IMR-90 (cell line): ENCODE data around the gene RAD51B. TPM values are rescaled to one million over a fixed set of nuclear protein-coding genes. Genes with fewer than 3 reads are reported as not detected.

Experiments used
- ATAC-seq: fragments of 200-7000 bp; cut with Tn5 transposase; 2 replicates; pipeline ENCODE4 v1.9.1; 2020; ENCODE audit warnings: low read depth, mild to moderate bottlenecking, moderate library complexity
- BruUV-seq: library from RNA; stranded (reverse); fragments of 400-500 nt; replicated peaks from 2 replicates; lab custom pipeline; 2021; lab: Mats Ljungman, UMichigan
- CTCF ChIA-PET: fragments of 300-600 bp; formaldehyde crosslinking; extraction: SDS; loops from one replicate; lab custom pipeline; 2021; ENCODE audit warnings: antibody characterized with exemption; lab: Yijun Ruan, JAX
- POLR2A ChIA-PET: fragments of 300-600 bp; sonication (Branson Sonifier 250); formaldehyde crosslinking; loops from one replicate; lab custom pipeline; 2022; ENCODE audit warnings: antibody characterized with exemption; ENCODE audit not compliant: unreplicated experiment; lab: Charles Lee
- DNase-seq: peaks from one replicate; pipeline ENCODE4 v3.0.0; 2013
- H2AFZ ChIP-seq: replicated peaks from 2 replicates; pipeline ENCODE3; 2013; ENCODE audit warnings: low read length, mild to moderate bottlenecking; ENCODE audit not compliant: poor library complexity
- H2AK5ac ChIP-seq: 2 replicates; pipeline ENCODE4 v1.6.1; 2013; ENCODE audit warnings: low read depth, low read length, inconsistent platforms
- H2AK9ac ChIP-seq: replicated peaks from 2 replicates; pipeline ENCODE3; 2013; ENCODE audit warnings: mild to moderate bottlenecking, low read depth, low read length, moderate library complexity; ENCODE audit not compliant: poor library complexity
- H2BK120ac ChIP-seq: 2 replicates; pipeline ENCODE4 v1.6.1; 2013; ENCODE audit warnings: low read depth, low read length, inconsistent platforms
- H2BK15ac ChIP-seq: 3 replicates; pipeline ENCODE4 v1.6.1; 2013; ENCODE audit warnings: low read depth, low read length, inconsistent platforms
- H2BK20ac ChIP-seq: 2 replicates; pipeline ENCODE4 v1.6.1; 2013; ENCODE audit warnings: low read depth, mild to moderate bottlenecking, inconsistent platforms, low read length, moderate library complexity
- H2BK5ac ChIP-seq: 2 replicates; pipeline ENCODE4 v1.6.1; 2013; ENCODE audit warnings: mild to moderate bottlenecking, low read depth, low read length, inconsistent platforms; ENCODE audit not compliant: poor library complexity, severe bottlenecking
- H3K14ac ChIP-seq: replicated peaks from 2 replicates; pipeline ENCODE4 v1.6.1; 2013; ENCODE audit warnings: low read depth, low read length, inconsistent platforms
- H3K18ac ChIP-seq: 2 replicates; pipeline ENCODE4 v1.6.1; 2013; ENCODE audit warnings: low read depth, low read length, control low read depth
- H3K23ac ChIP-seq: 2 replicates; pipeline ENCODE4 v1.6.1; 2013; ENCODE audit warnings: low read depth, low read length, inconsistent platforms
- H3K27ac ChIP-seq: 2 replicates; pipeline ENCODE4 v1.5.1; 2013; ENCODE audit warnings: mild to moderate bottlenecking, control low read depth, low read length; ENCODE audit not compliant: insufficient read depth
- H3K27me3 ChIP-seq: 2 replicates; pipeline ENCODE4 v1.6.1; 2013; ENCODE audit warnings: low read length; ENCODE audit not compliant: control insufficient read depth, insufficient read depth
- H3K36me3 ChIP-seq: 2 replicates; pipeline ENCODE4 v1.6.1; 2013; ENCODE audit warnings: low read length, mixed read lengths; ENCODE audit not compliant: control insufficient read depth, insufficient read depth
- H3K4ac ChIP-seq: 2 replicates; pipeline ENCODE4 v1.6.1; 2013; ENCODE audit warnings: low read depth, low read length, inconsistent platforms
- H3K4me1 ChIP-seq: 2 replicates; pipeline ENCODE4 v1.6.1; 2013; ENCODE audit warnings: low read length, mixed read lengths; ENCODE audit not compliant: control insufficient read depth, insufficient read depth
- H3K4me2 ChIP-seq: 2 replicates; pipeline ENCODE4 v1.6.1; 2013; ENCODE audit warnings: low read depth, mild to moderate bottlenecking, control low read depth, low read length, moderate library complexity
- H3K4me3 ChIP-seq: 2 replicates; pipeline ENCODE4 v1.5.1; 2013; ENCODE audit warnings: low read depth, mild to moderate bottlenecking, control low read depth, low read length, moderate library complexity; ENCODE audit not compliant: insufficient read depth
- H3K56ac ChIP-seq: 2 replicates; pipeline ENCODE4 v1.6.1; 2013; ENCODE audit warnings: low read length, inconsistent platforms; ENCODE audit not compliant: insufficient read depth; ENCODE audit errors: extremely low read depth
- H3K79me1 ChIP-seq, 2 experiments: 2 replicates each; pipeline ENCODE4 v1.6.1; 2013; ENCODE audit warnings: low read length in 2 of 2, inconsistent platforms in 1 of 2, low read depth in 1 of 2
- H3K9ac ChIP-seq: 2 replicates; pipeline ENCODE4 v1.6.1; 2013; ENCODE audit warnings: low read depth, low read length, control low read depth
- H3K9me1 ChIP-seq: 2 replicates; pipeline ENCODE4 v1.6.1; 2013; ENCODE audit warnings: low read length, inconsistent platforms; ENCODE audit not compliant: insufficient read depth
- H3K9me3 ChIP-seq: 2 replicates; pipeline ENCODE4 v1.6.1; 2013; ENCODE audit warnings: low read length; ENCODE audit not compliant: control insufficient read depth, insufficient read depth
- H4K20me1 ChIP-seq: 2 replicates; pipeline ENCODE4 v1.6.1; 2013; ENCODE audit warnings: low read length, inconsistent platforms; ENCODE audit not compliant: insufficient read depth
- H4K5ac ChIP-seq: 2 replicates; pipeline ENCODE4 v1.6.1; 2013; ENCODE audit warnings: mild to moderate bottlenecking, low read depth, low read length, control low read depth
- H4K8ac ChIP-seq, 2 experiments: 2 replicates each; pipeline ENCODE4 v1.6.1; 2013; ENCODE audit warnings: low read depth in 2 of 2, low read length in 2 of 2, control low read depth in 1 of 2, inconsistent platforms in 1 of 2
- H4K91ac ChIP-seq: 2 replicates; pipeline ENCODE4 v1.6.1; 2013; ENCODE audit warnings: low read depth, low read length, inconsistent platforms; ENCODE audit not compliant: insufficient read depth
- CHD1 ChIP-seq: IDR thresholded peaks from 2 replicates; pipeline ENCODE4 v1.6.1; 2012; ENCODE audit warnings: low read depth, low read length, improper control_type of control experiment
- MAZ ChIP-seq: IDR thresholded peaks from 2 replicates; pipeline ENCODE4 v1.6.1; 2012; ENCODE audit warnings: low read depth, mild to moderate bottlenecking, low read length, improper control_type of control experiment, moderate library complexity, borderline replicate concordance
- RFX5 ChIP-seq: IDR thresholded peaks from 2 replicates; pipeline ENCODE4 v1.8.0; 2012; ENCODE audit warnings: low read depth, mild to moderate bottlenecking, low read length, moderate library complexity
- WGBS, 2 experiments: methylation state at CpG; one replicate each; pipeline versions ENCODE4 v1.1.5 to v1.1.7; 2013; ENCODE audit warnings: missing lambda C conversion rate in 2 of 2; ENCODE audit not compliant: insufficient read length in 1 of 2; ENCODE audit errors: extremely low coverage in 2 of 2; 5-methylcytosine and 5-hydroxymethylcytosine counted together
- dilution Hi-C: fragments of 300-500 bp; cut with HindIII; formaldehyde crosslinking; loops from one replicate; pipeline ENCODE4 v1.14.3; 2018; ENCODE audit warnings: low sequenced_read_pairs; ENCODE audit not compliant: unreplicated experiment
- in situ Hi-C: fragments of 300-500 bp; cut with MboI; formaldehyde crosslinking; loops from 3 replicates; pipeline ENCODE4 v1.14.3; 2019; ENCODE audit warnings: low sequenced_read_pairs, inconsistent platforms, mixed read lengths
- intact Hi-C: fragments of 100-400 bp; cut with micrococcal nuclease; formaldehyde crosslinking; loops from 2 replicates; pipeline ENCODE4 v1.10.0; 2022
- polyA plus RNA-seq, 3 experiments: library from polyadenylated mRNA; depleted of rRNA; stranded (reverse); fragments of >200 nt; gene quantifications; 2 replicates each; pipeline ENCODE4 v1.2.3, GENCODE V29; 2012; ENCODE audit warnings: low replicate concordance in 1 of 3
- total RNA-seq: library from RNA; depleted of rRNA; stranded (reverse); fragments of >200 nt; gene quantifications from 2 replicates; pipeline ENCODE4 v1.2.3, GENCODE V29; 2012
- TF ChIP-seq, protein P1 (sequence below): fragments of 150-350 bp; IDR thresholded peaks from 2 replicates; pipeline ENCODE4 v1.6.1; 2016; ENCODE audit warnings: low read depth, mild to moderate bottlenecking, low read length, moderate library complexity, borderline replicate concordance

The RAD51B gene
- total and polyA plus RNA-seq, 2 of the 4 experiments (the other 2 are of a cell fraction), result 5.1 to 18.8 TPM

- ATAC-seq, result no peak
- intact Hi-C loops, result loop anchor here (10.0 kb wide), 1 partner anchor 726 kb away; no protein-coding TSS in a partner anchor
- dilution Hi-C loops, result no loop called here
These were observed 269.7 kb downstream of the RAD51B start for GRCh38 chr14:68089146-68089731.

More at GRCh38 chr14:68089146-68089731, 269.7 kb downstream of the RAD51B start:
- H3K9me1 ChIP-seq, result peaks cover 7% of the 10 kb centered on the region
- peak overlapping the region; percentile 68 for H2AFZ ChIP-seq
- H3K4me3 ChIP-seq, result no peak overlapping the region
- in situ Hi-C loops, result no loop called here
- peak overlapping the region; percentile 53; the same call in 1 of the 2 replicates for H2BK120ac ChIP-seq
- peak overlapping the region; percentile 11 for H2BK20ac ChIP-seq
- H4K8ac ChIP-seq, result peak overlapping the region; percentile 37 to 47
- no peaks in the 10 kb centered on the region for H3K36me3 ChIP-seq
- H3K79me1 ChIP-seq, result 0 out of 4 replicates have a peak, but pooled peaks cover 0 to 4% of the 10 kb centered on the region in 2 experiments
- H3K4me2 ChIP-seq, result peak overlapping the region; percentile 57; the same call in 1 of the 2 replicates
- 80% methylated on average over 1 of the region's 5 CpGs; no CpG with 5 or more reads in 1 of the 2 experiments for WGBS, 2 experiments
- CTCF ChIA-PET, result interaction anchor here (1.0 kb wide), 1 partner anchor 147 kb away, joined by 3 read pairs; no protein-coding TSS in a partner anchor
- H3K4me1 ChIP-seq, result peaks cover 7% of the 10 kb centered on the region
- no peak overlapping the region for H3K56ac ChIP-seq
- no peak overlapping the region for H2AK9ac ChIP-seq
- H3K9me3 ChIP-seq, result no peaks in the 10 kb centered on the region
- no peak overlapping the region for H2AK5ac ChIP-seq
- H3K14ac ChIP-seq, result peak overlapping the region; percentile 41
- peak; percentile 61 for DNase-seq
- H3K27me3 ChIP-seq, result no peaks in the 10 kb centered on the region
- H3K18ac ChIP-seq, result peak overlapping the region; percentile 69
- no peak overlapping the region; the same call in 1 of the 2 replicates for H3K23ac ChIP-seq
- no peak overlapping the region for H2BK5ac ChIP-seq
- no peak overlapping the region; the same call in 1 of the 2 replicates for H4K91ac ChIP-seq
- peak; percentile 87 for TF ChIP-seq RFX5
- TF ChIP-seq, protein P1, sequence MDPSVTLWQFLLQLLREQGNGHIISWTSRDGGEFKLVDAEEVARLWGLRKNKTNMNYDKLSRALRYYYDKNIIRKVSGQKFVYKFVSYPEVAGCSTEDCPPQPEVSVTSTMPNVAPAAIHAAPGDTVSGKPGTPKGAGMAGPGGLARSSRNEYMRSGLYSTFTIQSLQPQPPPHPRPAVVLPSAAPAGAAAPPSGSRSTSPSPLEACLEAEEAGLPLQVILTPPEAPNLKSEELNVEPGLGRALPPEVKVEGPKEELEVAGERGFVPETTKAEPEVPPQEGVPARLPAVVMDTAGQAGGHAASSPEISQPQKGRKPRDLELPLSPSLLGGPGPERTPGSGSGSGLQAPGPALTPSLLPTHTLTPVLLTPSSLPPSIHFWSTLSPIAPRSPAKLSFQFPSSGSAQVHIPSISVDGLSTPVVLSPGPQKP, result no peak
- no peak for TF ChIP-seq MAZ
- TF ChIP-seq CHD1, result no peak
- H3K9ac ChIP-seq, result 0 out of 2 replicates have a peak overlapping the region, but pooled peaks have one; percentile 9
- no peaks in the 10 kb centered on the region for H4K20me1 ChIP-seq
- POLR2A ChIA-PET, result no interaction called here
- no TSS peak for BruUV-seq
- H2BK15ac ChIP-seq, result peak overlapping the region; percentile 60; the same call in 2 of the 3 replicates
- H3K4ac ChIP-seq, result peak overlapping the region; percentile 50; the same call in 1 of the 2 replicates
- peak overlapping the region; percentile 46; the same call in 1 of the 2 replicates for H4K5ac ChIP-seq
- no peak overlapping the region for H3K27ac ChIP-seq
